Measurements from ENCODE around the gene TRMT10A. TPM values are rescaled to one million over a fixed set of nuclear protein-coding genes. Genes with fewer than 3 reads are reported as not detected.

Gene TRMT10A
- total and polyA plus RNA-seq, 4 experiments from 2014 or later, result 3.7 to 5.7 (median 5.4) TPM

Other genes starting within 250 kb of the TRMT10A start
- not detected for gene ADH1B, start 242.6 kb downstream of the TRMT10A start, total RNA-seq
- gene ADH1B, start 242.6 kb downstream of the TRMT10A start, polyA plus RNA-seq, result not detected
- gene ADH1C, start 211.3 kb downstream of the TRMT10A start, total RNA-seq, result not detected
- not detected for gene ADH1C, start 211.3 kb downstream of the TRMT10A start, polyA plus RNA-seq
- gene ADH7, start 128.7 kb downstream of the TRMT10A start, total RNA-seq, result not detected
- gene ADH7, start 128.7 kb downstream of the TRMT10A start, polyA plus RNA-seq, result not detected
- gene C4orf17, start 53.0 kb downstream of the TRMT10A start, total RNA-seq, result not detected
- not detected for gene C4orf17, start 53.0 kb downstream of the TRMT10A start, polyA plus RNA-seq
- under 1 TPM in 1 of 2 experiments, not detected in 1; 0.67 TPM for gene MTTP, start 10.8 kb upstream of the TRMT10A start, total RNA-seq
- not detected for gene MTTP, start 10.8 kb upstream of the TRMT10A start, polyA plus RNA-seq
- not detected for gene C4orf54, start 93.8 kb upstream of the TRMT10A start, total RNA-seq
- gene C4orf54, start 93.8 kb upstream of the TRMT10A start, polyA plus RNA-seq, result not detected